GM19043 (cell line): ENCODE measurements around the gene USP28.
"Not testable (repeated sequence)": the region's sequence is repeated elsewhere in the genome, so short reads cannot be mapped to it uniquely, and the experiment has no call there.

Experiments used
- ATAC-seq: cut with Tn5 transposase; IDR thresholded peaks from one replicate; pipeline ENCODE4 v1.9.1; 2021; ENCODE audit warnings: low read depth; ENCODE audit not compliant: unreplicated experiment

Gene USP28

GRCh38 chr11:113778111-113778910 lies 97.1 kb downstream of the USP28 start:
- ATAC-seq: no peak

GRCh38 chr11:113774174-113774503 lies 101.2 kb downstream of the USP28 start:
- no peak for ATAC-seq

GRCh38 chr11:113773416-113774173 lies 101.8 kb downstream of the USP28 start, which contains the start of gene ZW10:
ZW10 (minus strand) TSS chr11:113773692; CDS start chr11:113773666, 26 bp downstream.
- ATAC-seq: peak; percentile 95

- ATAC-seq: peak; percentile 1
Observed at GRCh38 chr11:113773092-113773415, 102.3 kb downstream of the USP28 start.

- ATAC-seq: no peak
Observed at GRCh38 chr11:113771964-113772363, 103.4 kb downstream of the USP28 start.

- ATAC-seq: no peak
Observed at GRCh38 chr11:113764527-113765219, 110.7 kb downstream of the USP28 start.

- ATAC-seq: not testable (repeated sequence)
Observed at GRCh38 chr11:113763040-113763439, 112.3 kb downstream of the USP28 start.

- ATAC-seq: no peak
Observed at GRCh38 chr11:113760241-113760640, 115.1 kb downstream of the USP28 start.

GRCh38 chr11:113752932-113753331 lies 122.4 kb downstream of the USP28 start:
- no peak for ATAC-seq
